ENCODE measurements around the gene TRABD2A.
"Not testable (repeated sequence)": the region's sequence is repeated elsewhere in the genome, so short reads cannot be mapped to it uniquely, and the experiment has no call there.

The TRABD2A gene

GRCh38 chr2:84778911-84779690 lies 101.8 kb downstream of the TRABD2A start:
- DNase-seq (ENCODE audit: low read depth in 2 of 2), result no peak

GRCh38 chr2:84776011-84776410 lies 104.9 kb downstream of the TRABD2A start:
- DNase-seq (ENCODE audit: low read depth in 2 of 2), result no peak

- not testable (repeated sequence) for DNase-seq (ENCODE audit: low read depth in 2 of 2)
Observed at GRCh38 chr2:84773562-84773961, 107.3 kb downstream of the TRABD2A start.

Data from stimulated activated CD4-positive, alpha-beta T cell treated with anti-CD3 and anti-CD28 coated beads, Interleukin-1b, Interleukin-23, amount 100 ng/mL, for 4 hours (primary cell).